Loucy (cell line): ENCODE measurements around the gene LMF1.

Experiments used
- CTCF ChIP-seq: fragments of 200-600 bp; sonication (generic); conservative IDR thresholded peaks from 2 replicates; pipeline ENCODE4 v1.5.1; 2014; ENCODE audit warnings: mild to moderate bottlenecking, antibody characterized with exemption, low read length
- EZH2phosphoT487 ChIP-seq: fragments of 200-600 bp; IDR thresholded peaks from 2 replicates; pipeline ENCODE4 v1.6.1; 2018; ENCODE audit warnings: antibody characterized with exemption, mild to moderate bottlenecking, moderate library complexity, borderline replicate concordance

GRCh38 chr16:946048-946395 lies 24.8 kb downstream of the LMF1 start:
- TF ChIP-seq CTCF (no peak), EZH2phosphoT487 (no peak)
